GM12878 (cell line): ENCODE measurements around the gene PSAPL1.

Experiments used
- EGR1 ChIP-seq, 2 experiments: IDR thresholded peaks; 1 replicate in 1 of 2; 2 replicates in 1 of 2; pipeline ENCODE4 v1.6.1; 2011 to 2012; ENCODE audit warnings: low read depth in 2 of 2, low read length in 2 of 2, borderline replicate concordance in 1 of 2, mild to moderate bottlenecking in 1 of 2, moderate library complexity in 1 of 2
- EP300 ChIP-seq, 2 experiments: fragments of 150-350 bp in 1 of 2; IDR thresholded peaks; 2 replicates each; pipeline ENCODE4 v1.6.1; 2011 to 2012; ENCODE audit warnings: low read depth in 2 of 2, low read length in 2 of 2, borderline replicate concordance in 1 of 2, improper control_type of control experiment in 1 of 2, inconsistent platforms in 1 of 2; ENCODE audit not compliant: control insufficient read depth in 1 of 2
- EZH2 ChIP-seq: IDR thresholded peaks from 2 replicates; pipeline ENCODE4 v1.6.1; 2012; ENCODE audit warnings: low read depth, mild to moderate bottlenecking, control low read depth, inconsistent platforms, low read length, borderline replicate concordance; ENCODE audit not compliant: control insufficient read depth
- HDAC6 ChIP-seq: fragments of 200-600 bp; sonication (generic); IDR thresholded peaks from one replicate; pipeline ENCODE4 v1.8.0; 2017; ENCODE audit warnings: antibody characterized with exemption; ENCODE audit not compliant: unreplicated experiment
- POLR2A ChIP-seq: IDR thresholded peaks from 2 replicates; pipeline ENCODE4 v1.6.1; 2011; ENCODE audit warnings: low read depth, mild to moderate bottlenecking, low read length
- SIN3A ChIP-seq: IDR thresholded peaks from 2 replicates; pipeline ENCODE4 v1.6.1; 2012; ENCODE audit warnings: low read depth, low read length, improper control_type of control experiment
- SP1 ChIP-seq: IDR thresholded peaks from one replicate; pipeline ENCODE4 v1.6.1; 2011; ENCODE audit warnings: low read depth, low read length
- TF ChIP-seq, protein P1 (sequence below): IDR thresholded peaks from 2 replicates; pipeline ENCODE4 v1.6.1; 2011; ENCODE audit warnings: low read depth, mild to moderate bottlenecking, low read length, moderate library complexity, borderline replicate concordance; ENCODE audit errors: extremely low read depth
- TF ChIP-seq, protein P2 (sequence below), 3 experiments: IDR thresholded peaks in 2 of 3; conservative IDR thresholded peaks in 1 of 3; 2 replicates each; pipeline ENCODE4 v1.5.1; 2011; ENCODE audit warnings: low read depth in 3 of 3, low read length in 3 of 3, mild to moderate bottlenecking in 3 of 3, control low read depth in 2 of 3, moderate library complexity in 2 of 3, inconsistent platforms in 1 of 3, mixed read lengths in 1 of 3; ENCODE audit not compliant: control insufficient read depth in 2 of 3, insufficient read depth in 1 of 3; ENCODE audit errors: extremely low read depth in 1 of 3

DNA sequence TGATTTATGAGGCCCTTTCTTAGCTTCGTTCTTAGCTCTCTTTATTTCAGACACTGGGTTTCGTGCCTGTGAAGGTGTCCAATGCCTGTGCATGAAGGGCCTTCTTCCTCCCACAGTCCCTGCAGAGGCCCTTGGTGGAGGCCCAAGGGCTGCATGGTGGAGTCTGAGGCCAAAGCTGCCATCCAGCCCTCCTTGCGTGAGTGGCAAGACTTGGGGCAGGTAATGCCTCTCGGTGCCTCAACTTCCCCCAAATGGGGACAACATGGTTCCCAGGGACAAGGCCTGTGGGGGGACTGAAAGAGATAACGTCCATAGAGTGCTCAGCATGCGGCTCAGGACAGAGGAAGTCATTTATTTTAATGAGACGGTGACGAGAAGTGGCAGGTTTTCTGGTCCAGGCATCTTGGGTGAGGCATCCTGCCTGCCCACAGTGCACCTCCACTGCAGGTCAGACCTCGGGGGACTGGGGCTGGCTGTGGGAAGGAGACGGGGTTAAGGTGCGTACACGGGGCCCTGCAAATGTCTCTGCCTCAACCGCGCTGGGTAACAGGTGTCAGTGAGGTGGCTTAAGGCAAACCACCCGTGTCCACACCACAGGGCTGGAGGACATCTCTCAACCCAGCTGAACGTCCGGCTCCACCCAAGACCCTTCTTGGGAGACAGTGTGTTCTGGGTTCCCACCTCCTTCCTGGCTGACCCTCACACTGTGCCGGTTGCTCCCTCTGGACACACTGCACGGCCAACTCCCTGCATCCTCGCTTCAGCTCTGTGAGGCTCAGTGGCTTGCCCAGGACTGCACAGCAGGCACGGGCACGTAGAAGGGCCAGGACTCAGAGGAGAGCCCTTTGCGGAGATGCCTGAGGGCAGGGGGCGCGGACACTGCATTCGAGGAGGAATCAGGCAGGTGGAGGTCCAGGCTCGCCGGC is 50.5 kb downstream of the PSAPL1 start:
- TF ChIP-seq HDAC6 (no peak), EGR1 (IDR thresholded peaks at IDR 0.05; ENCODE audit: borderline replicate concordance in 1 of 2, low read depth in 2 of 2, low read length in 2 of 2) (no peak), SIN3A (no peak), POLR2A (no peak), EP300 (IDR thresholded peaks at IDR 0.05; ENCODE audit: borderline replicate concordance in 1 of 2, control insufficient read depth in 1 of 2, low read depth in 2 of 2, low read length in 2 of 2) (no peak), SP1 (no peak), EZH2 (no peak)
- TF ChIP-seq, protein P1, sequence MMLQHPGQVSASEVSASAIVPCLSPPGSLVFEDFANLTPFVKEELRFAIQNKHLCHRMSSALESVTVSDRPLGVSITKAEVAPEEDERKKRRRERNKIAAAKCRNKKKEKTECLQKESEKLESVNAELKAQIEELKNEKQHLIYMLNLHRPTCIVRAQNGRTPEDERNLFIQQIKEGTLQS: no peak
- TF ChIP-seq, protein P2, sequence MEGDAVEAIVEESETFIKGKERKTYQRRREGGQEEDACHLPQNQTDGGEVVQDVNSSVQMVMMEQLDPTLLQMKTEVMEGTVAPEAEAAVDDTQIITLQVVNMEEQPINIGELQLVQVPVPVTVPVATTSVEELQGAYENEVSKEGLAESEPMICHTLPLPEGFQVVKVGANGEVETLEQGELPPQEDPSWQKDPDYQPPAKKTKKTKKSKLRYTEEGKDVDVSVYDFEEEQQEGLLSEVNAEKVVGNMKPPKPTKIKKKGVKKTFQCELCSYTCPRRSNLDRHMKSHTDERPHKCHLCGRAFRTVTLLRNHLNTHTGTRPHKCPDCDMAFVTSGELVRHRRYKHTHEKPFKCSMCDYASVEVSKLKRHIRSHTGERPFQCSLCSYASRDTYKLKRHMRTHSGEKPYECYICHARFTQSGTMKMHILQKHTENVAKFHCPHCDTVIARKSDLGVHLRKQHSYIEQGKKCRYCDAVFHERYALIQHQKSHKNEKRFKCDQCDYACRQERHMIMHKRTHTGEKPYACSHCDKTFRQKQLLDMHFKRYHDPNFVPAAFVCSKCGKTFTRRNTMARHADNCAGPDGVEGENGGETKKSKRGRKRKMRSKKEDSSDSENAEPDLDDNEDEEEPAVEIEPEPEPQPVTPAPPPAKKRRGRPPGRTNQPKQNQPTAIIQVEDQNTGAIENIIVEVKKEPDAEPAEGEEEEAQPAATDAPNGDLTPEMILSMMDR (IDR thresholded peaks at IDR 0.05 in 2 of 3, conservative IDR thresholded peaks at IDR 0.05 in 1 of 3; ENCODE audit: control insufficient read depth in 2 of 3, extremely low read depth in 1 of 3, insufficient read depth in 1 of 3, low read depth in 3 of 3, low read length in 3 of 3): no peak
